ENCODE data around the gene GPC5.
"Not testable (repeated sequence)": the region's sequence is repeated elsewhere in the genome, so short reads cannot be mapped to it uniquely, and the experiment has no call there.

The GPC5 gene

GRCh38 chr13:92418818-92419412 is 1020.5 kb downstream of the GPC5 start:
- DNase-seq, result peak; percentile 78

DNA sequence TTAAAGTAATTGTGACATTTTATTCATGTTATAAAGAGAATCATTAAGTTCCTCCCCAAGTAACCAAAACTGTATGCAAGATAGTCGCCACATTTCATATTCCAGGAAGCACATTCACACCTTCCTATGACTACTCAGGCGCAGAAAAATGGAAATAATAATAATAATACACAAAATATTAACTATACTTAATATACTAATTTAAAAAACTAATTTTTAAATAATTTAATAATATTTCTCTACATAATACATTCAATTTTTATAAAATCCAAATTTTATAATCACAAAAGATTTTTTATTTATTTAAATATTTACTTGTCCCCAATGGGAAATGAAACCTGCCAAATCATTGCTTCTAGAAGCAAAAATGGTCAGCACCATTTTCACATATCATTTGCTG is 1030.8 kb downstream of the GPC5 start:
- DNase-seq, result no peak

GRCh38 chr13:92433386-92433785 is 1035.0 kb downstream of the GPC5 start:
- DNase-seq, result no peak

DNA sequence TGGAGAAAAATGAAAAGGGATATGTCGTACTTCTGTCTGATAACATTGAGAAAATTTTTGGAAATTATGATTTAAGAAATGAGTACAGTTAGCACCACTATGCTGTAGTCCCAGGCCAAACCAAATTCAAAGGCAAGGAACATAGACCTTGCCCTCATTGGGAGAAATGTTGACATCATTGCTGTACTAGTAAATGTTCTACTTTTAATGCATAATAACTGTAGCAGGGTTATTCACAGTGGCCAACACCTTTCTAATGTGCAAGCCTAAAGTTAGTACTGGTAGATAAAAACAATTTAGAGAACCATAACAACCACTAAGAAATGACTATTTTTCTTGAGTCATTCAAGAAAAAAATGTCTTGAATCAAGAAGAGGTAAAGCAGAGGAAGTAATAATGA is 1035.5 kb downstream of the GPC5 start:
- DNase-seq, result no peak

- peak; percentile 66 for DNase-seq
These were observed 1038.5 kb downstream of the GPC5 start for GRCh38 chr13:92436924-92437323.

DNA sequence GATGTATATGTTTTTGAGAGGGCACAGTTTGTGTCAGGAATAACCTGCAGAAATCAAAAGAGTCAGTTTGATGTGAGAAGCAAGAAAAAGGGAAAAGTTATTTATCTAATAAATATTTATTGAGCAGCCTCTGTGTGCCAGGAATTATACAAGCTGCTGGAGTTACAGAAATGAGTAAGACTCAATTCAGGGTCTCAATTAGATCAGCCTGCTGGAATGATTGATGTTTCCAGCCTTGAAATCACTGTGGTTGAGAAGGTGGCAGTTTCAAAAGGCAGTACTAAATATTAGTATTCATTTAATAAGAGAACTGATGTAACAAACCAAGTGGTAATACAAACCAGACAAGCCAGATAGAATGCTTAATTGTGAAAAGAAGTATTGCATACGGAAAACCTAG is 1045.8 kb downstream of the GPC5 start:
- DNase-seq, result peak; percentile 20

GRCh38 chr13:92451060-92451459 is 1052.6 kb downstream of the GPC5 start:
- DNase-seq, result no peak

DNA sequence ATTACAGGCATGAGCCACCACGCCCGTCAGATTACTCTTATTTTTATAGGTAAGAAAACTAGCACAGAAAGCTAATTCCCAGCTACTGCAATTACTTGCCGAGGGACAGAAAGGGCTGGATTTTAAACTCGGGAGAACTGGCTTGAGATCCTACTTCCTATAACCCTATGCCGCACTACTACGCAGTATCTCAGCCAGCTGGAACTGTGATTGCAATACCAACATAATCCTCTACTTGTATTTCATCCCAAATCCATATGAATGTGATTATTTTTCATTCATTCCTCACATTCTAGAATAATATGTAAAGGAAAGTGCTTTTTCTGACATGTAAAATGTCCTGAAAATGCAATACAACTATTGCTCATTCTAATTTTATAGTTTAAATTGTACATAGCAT is 1054.4 kb downstream of the GPC5 start:
- no peak for DNase-seq

DNA sequence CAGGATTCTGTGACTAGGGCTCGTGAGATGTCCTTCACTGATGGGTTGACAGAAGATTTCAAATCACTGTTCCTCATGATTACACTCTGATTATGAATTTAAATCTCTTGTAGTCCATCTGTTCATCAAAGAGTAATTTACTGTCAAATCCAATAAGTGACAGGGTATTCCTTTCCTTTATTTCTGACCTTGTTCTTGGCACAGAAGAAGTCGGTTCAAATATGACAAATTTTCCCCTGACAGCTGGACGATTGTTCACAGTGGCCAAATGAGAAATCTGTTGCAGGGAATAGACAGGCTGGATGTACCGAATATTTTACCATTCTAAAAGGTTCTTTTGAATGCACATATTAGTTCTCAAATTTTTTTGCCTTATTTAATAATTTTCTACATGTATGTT is 1060.9 kb downstream of the GPC5 start:
- DNase-seq, result peak; percentile 67

DNA sequence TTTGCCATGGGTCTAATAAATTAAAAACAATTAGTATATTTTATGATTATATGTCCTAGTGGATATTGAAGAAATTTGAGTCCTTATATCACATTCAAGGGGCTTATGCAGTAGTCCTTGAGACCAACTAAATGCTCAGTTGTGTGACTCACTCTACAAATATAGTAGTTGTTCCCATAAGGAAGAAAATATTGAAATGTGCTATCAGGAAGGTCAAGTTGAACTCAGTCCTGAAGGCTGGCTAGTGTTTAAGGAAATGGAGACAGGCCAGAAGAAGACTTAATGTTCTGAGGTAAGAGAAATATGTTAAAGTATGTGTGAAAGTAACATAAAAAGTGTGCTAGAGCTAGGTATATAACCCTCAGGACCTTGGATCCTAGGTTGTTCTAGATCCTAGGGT is 1062.1 kb downstream of the GPC5 start:
- peak; percentile 43 for DNase-seq

- DNase-seq, result peak; percentile 31
These were observed 1063.0 kb downstream of the GPC5 start for GRCh38 chr13:92461402-92461801.

DNA sequence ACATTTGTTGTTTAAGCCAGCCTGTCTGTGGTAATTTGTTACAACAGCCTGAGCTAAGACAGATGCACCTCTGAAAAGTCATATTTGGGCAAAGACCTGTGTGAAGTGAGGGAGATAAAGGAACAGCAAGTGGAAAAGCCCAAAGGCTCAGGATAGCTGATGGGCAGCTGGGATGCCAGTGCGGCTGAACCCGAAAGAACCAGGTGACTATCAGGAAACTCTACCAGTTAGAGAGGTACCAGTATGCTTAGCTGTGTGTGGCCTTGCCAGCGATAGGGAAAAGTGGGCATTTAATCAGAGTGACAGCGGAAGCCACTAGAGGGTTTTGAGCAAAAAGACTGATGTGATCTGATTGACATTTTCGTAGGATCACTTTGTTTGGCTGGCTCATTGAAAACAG is 1063.4 kb downstream of the GPC5 start:
- DNase-seq, result no peak

GRCh38 chr13:92463134-92463533 is 1064.7 kb downstream of the GPC5 start:
- DNase-seq, result peak; percentile 99

GRCh38 chr13:92473765-92474475 is 1075.5 kb downstream of the GPC5 start:
- no peak for DNase-seq

- DNase-seq, result no peak
These were observed 1082.0 kb downstream of the GPC5 start for GRCh38 chr13:92480387-92480786.

DNA sequence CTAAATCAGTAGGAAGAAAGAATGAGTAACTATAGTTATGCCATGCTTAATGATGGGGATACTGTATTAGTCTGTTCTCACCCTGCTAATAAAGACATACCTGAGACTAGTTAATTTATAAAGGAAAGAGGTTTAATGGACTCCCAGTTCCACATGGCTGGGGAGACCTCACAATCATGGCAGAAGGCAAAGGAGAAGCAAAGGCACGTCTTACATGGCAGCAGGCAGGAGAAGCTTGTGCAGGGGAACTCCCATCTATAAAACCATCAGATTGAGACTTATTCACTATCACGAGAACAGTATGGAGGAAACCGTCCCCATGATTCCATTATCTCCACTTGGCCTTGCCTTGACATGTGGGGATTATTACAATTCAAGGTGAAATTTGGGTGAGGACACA is 1084.4 kb downstream of the GPC5 start:
- not testable (repeated sequence) for DNase-seq

GRCh38 chr13:92483894-92484293 is 1085.5 kb downstream of the GPC5 start:
- no peak for DNase-seq

GRCh38 chr13:92487238-92487637 is 1088.8 kb downstream of the GPC5 start:
- DNase-seq, result peak; percentile 30

GRCh38 chr13:92488249-92488852 is 1089.9 kb downstream of the GPC5 start:
- DNase-seq, result no peak

- peak; percentile 20 for DNase-seq
These were observed 1093.4 kb downstream of the GPC5 start for GRCh38 chr13:92491839-92492238.

DNA sequence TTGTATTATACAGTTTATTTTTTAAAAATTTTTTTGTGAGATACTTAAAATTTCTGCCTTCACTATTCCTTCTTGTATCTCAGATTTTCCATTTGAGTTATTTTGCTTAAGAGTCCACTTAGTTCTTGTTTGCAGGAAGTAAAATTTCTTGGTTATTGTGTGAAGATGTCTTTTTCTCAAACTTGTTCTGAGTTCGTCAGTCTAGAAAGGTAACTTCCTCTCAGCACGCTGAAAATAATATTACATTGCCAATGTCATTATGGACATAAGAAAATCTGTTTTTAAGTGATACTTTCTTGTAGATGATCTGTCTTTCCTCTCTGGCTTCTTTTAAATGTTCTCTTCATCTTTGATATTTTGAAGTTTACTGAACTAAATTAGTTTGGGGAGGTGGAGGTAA is 1096.5 kb downstream of the GPC5 start:
- no peak for DNase-seq

- peak; percentile 92 for DNase-seq
These were observed 1101.8 kb downstream of the GPC5 start for GRCh38 chr13:92500192-92500591.

DNA sequence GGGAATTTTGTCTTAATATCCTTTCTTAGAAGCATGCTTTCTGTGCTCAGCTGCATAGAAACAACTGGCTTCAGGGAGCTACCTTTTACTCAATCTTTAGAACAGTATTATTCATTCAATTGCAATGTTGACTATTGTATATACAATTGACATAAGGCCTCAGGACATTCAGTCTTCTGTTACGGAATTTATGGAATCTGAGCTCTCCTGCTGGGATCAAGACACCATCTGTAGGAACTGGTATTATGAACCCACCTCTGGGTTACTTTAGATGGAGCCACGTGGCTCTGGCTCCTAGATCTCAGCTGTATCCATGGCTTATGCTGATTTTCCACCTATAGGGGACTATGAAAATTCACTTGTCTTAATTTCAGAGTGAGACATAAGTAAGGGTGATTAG is 1112.0 kb downstream of the GPC5 start:
- DNase-seq, result peak; percentile 20

GRCh38 chr13:92512852-92513251 is 1114.4 kb downstream of the GPC5 start:
- peak; percentile 65 for DNase-seq

GRCh38 chr13:92513672-92514071 is 1115.3 kb downstream of the GPC5 start:
- DNase-seq, result no peak

All from NCI-H69 (cell line).